HL-60/S4 treated with phorbol 12-myristate 13-acetate at 8.2 ng/mL for 4 days and 3 days (cell line): ENCODE results near the gene LLPH.

Experiments
- in situ Hi-C: fragments of 300-500 bp; cut with MboI; formaldehyde crosslinking; loops from 2 replicates; pipeline ENCODE4 v1.15.0; 2022; ENCODE audit warnings: low sequenced_read_pairs

Gene LLPH

GRCh38 chr12:66143868-66144267 lies 13.3 kb upstream of the LLPH start:
- in situ Hi-C loops, result no loop called here

- in situ Hi-C loops, result no loop called here
Observed at GRCh38 chr12:66142826-66143225, 12.3 kb upstream of the LLPH start.

GRCh38 chr12:66141299-66141698 lies 10.7 kb upstream of the LLPH start:
- in situ Hi-C loops, result no loop called here

- in situ Hi-C loops, result no loop called here
Observed at GRCh38 chr12:66140731-66141130, 10.2 kb upstream of the LLPH start.

- in situ Hi-C loops, result no loop called here
Observed at GRCh38 chr12:66139328-66139727, 8.8 kb upstream of the LLPH start.

GRCh38 chr12:66137937-66138336 lies 7.4 kb upstream of the LLPH start:
- in situ Hi-C loops, result no loop called here

GRCh38 chr12:66132408-66132807 lies 1.9 kb upstream of the LLPH start:
- in situ Hi-C loops, result no loop called here

GRCh38 chr12:66131067-66131688 lies 628 bp upstream of the LLPH start:
- in situ Hi-C loops, result no loop called here

GRCh38 chr12:66129934-66130266 lies 650 bp downstream of the LLPH start:
- in situ Hi-C loops, result no loop called here

GRCh38 chr12:66127650-66128049 lies 2.9 kb downstream of the LLPH start:
- in situ Hi-C loops, result no loop called here

- in situ Hi-C loops, result no loop called here
Observed at GRCh38 chr12:66120477-66120876, 10.1 kb downstream of the LLPH start.

GRCh38 chr12:66119870-66120241 lies 10.7 kb downstream of the LLPH start:
- in situ Hi-C loops, result no loop called here

GRCh38 chr12:66119229-66119869 lies 11.2 kb downstream of the LLPH start:
- in situ Hi-C loops, result no loop called here

GRCh38 chr12:66118240-66118891 lies 12.2 kb downstream of the LLPH start:
- in situ Hi-C loops, result no loop called here

- in situ Hi-C loops, result no loop called here
Observed at GRCh38 chr12:66117242-66117641, 13.3 kb downstream of the LLPH start.

- in situ Hi-C loops, result no loop called here
Observed at GRCh38 chr12:66115071-66115600, 15.4 kb downstream of the LLPH start.

- in situ Hi-C loops, result no loop called here
Observed at GRCh38 chr12:66113471-66113870, 17.1 kb downstream of the LLPH start.

GRCh38 chr12:66111605-66112004 lies 18.9 kb downstream of the LLPH start:
- in situ Hi-C loops, result no loop called here

- in situ Hi-C loops, result no loop called here
Observed at GRCh38 chr12:66109056-66109455, 21.5 kb downstream of the LLPH start.

GRCh38 chr12:66108386-66108785 lies 22.2 kb downstream of the LLPH start:
- in situ Hi-C loops, result no loop called here

- in situ Hi-C loops, result no loop called here
Observed at GRCh38 chr12:66107451-66107915, 23.1 kb downstream of the LLPH start.
